Stomach smooth muscle (tissue), 2 donors: ENCODE results near the gene DSN1.
A peak's percentile ranks its signal among the peaks of the same experiment; 100 is the strongest.

Source experiments
- H3K27ac ChIP-seq: one replicate; pipeline ENCODE4 v1.7.0; 2013; ENCODE audit warnings: mild to moderate bottlenecking, low read length, inconsistent platforms
- H3K27me3 ChIP-seq, 2 donors: one replicate each; pipeline ENCODE4 v1.7.0; 2013; ENCODE audit warnings: low read length in 2 of 2; ENCODE audit not compliant: insufficient read depth in 2 of 2, control insufficient read depth in 1 of 2
- H3K36me3 ChIP-seq, 2 donors: one replicate each; pipeline ENCODE4 v1.7.0; 2013; ENCODE audit warnings: low read length in 2 of 2; ENCODE audit not compliant: control insufficient read depth in 2 of 2, insufficient read depth in 2 of 2
- H3K4me1 ChIP-seq: one replicate; pipeline ENCODE4 v1.7.0; 2013; ENCODE audit warnings: low read length; ENCODE audit not compliant: control insufficient read depth, insufficient read depth
- H3K4me3 ChIP-seq, 2 donors: one replicate each; pipeline ENCODE4 v1.7.0; 2013; ENCODE audit warnings: low read length in 2 of 2
- H3K9ac ChIP-seq, 2 donors: one replicate each; pipeline ENCODE4 v1.7.0; 2013; ENCODE audit warnings: low read length in 2 of 2, mild to moderate bottlenecking in 1 of 2
- H3K9me3 ChIP-seq, 2 donors: one replicate each; pipeline ENCODE4 v1.7.0; 2013; ENCODE audit warnings: low read length in 2 of 2; ENCODE audit not compliant: control insufficient read depth in 2 of 2
- donor health status: healthy.
- donor health status: Pancreatic carcinoma.

DSN1 gene

GRCh38 chr20:36795691-36796090 lies 22.1 kb upstream of the DSN1 start:
- Histone ChIP-seq H3K27me3 (no peaks in the 10 kb centered on the region), H3K9me3 (no peaks in the 10 kb centered on the region), H3K36me3 (peaks cover 64 to 77% of the 10 kb centered on the region in 2 donors), H3K4me3 (no peak overlapping the region), H3K4me1 (no peaks in the 10 kb centered on the region), H3K27ac (no peak overlapping the region), H3K9ac (no peak overlapping the region)

GRCh38 chr20:36794116-36794474 lies 20.5 kb upstream of the DSN1 start:
- no peaks in the 10 kb centered on the region for H3K4me1 ChIP-seq
- H3K36me3 ChIP-seq = peaks cover 55 to 65% of the 10 kb centered on the region in 2 donors
- H3K4me3 ChIP-seq = no peak overlapping the region

GRCh38 chr20:36793294-36794115 lies 19.9 kb upstream of the DSN1 start:
- no peaks in the 10 kb centered on the region for H3K27me3 ChIP-seq
- H3K4me3 ChIP-seq = no peak overlapping the region
- no peaks in the 10 kb centered on the region for H3K4me1 ChIP-seq
- peaks cover 53 to 62% of the 10 kb centered on the region in 2 donors for H3K36me3 ChIP-seq
- no peak overlapping the region for H3K9ac ChIP-seq
- H3K9me3 ChIP-seq = no peaks in the 10 kb centered on the region
- no peak overlapping the region for H3K27ac ChIP-seq

More at GRCh38 chr20:36794116-36794474, 20.5 kb upstream of the DSN1 start:
- H3K9me3 ChIP-seq = no peaks in the 10 kb centered on the region
- no peak overlapping the region for H3K9ac ChIP-seq
- no peak overlapping the region for H3K27ac ChIP-seq
- no peaks in the 10 kb centered on the region for H3K27me3 ChIP-seq

DNA sequence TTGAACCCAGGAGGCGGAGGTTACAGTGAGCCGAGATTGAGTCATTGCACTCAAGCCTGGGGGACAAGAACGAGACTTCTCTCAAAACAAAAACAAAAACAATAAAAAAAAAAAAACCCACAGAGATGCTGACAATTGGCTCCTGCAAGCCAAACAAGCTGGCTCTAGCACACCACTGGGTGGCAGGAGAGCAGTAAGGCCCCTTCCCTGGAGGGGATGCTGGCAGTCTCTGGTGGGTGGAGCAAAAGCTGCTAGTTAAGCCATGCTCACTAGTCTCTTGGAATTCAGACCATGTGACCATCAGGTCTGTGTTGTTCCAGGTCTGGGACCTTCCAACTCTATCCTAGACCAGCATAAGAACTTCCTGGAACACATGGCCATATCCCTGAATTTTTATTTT lies 18.9 kb upstream of the DSN1 start:
- Histone ChIP-seq H3K4me1 (no peaks in the 10 kb centered on the region), H3K36me3 (peaks cover 44 to 52% of the 10 kb centered on the region in 2 donors), H3K27ac (no peak overlapping the region), H3K27me3 (no peaks in the 10 kb centered on the region), H3K4me3 (no peak overlapping the region), H3K9ac (no peak overlapping the region), H3K9me3 (no peaks in the 10 kb centered on the region)

- Histone ChIP-seq H3K27ac (no peak overlapping the region), H3K9me3 (no peaks in the 10 kb centered on the region), H3K9ac (no peak overlapping the region), H3K4me1 (no peaks in the 10 kb centered on the region), H3K27me3 (no peaks in the 10 kb centered on the region), H3K36me3 (peaks cover 38 to 46% of the 10 kb centered on the region in 2 donors), H3K4me3 (no peak overlapping the region)
Measured at GRCh38 chr20:36791862-36792261, 18.3 kb upstream of the DSN1 start.

GRCh38 chr20:36786663-36787062 lies 13.1 kb upstream of the DSN1 start:
- H3K9ac ChIP-seq = no peak overlapping the region
- H3K36me3 ChIP-seq = peaks cover 33 to 40% of the 10 kb centered on the region in 2 donors
- H3K27me3 ChIP-seq = no peaks in the 10 kb centered on the region
- no peak overlapping the region for H3K4me3 ChIP-seq
- no peaks in the 10 kb centered on the region for H3K9me3 ChIP-seq
- H3K4me1 ChIP-seq = peaks cover 15% of the 10 kb centered on the region
- H3K27ac ChIP-seq = no peak overlapping the region

DNA sequence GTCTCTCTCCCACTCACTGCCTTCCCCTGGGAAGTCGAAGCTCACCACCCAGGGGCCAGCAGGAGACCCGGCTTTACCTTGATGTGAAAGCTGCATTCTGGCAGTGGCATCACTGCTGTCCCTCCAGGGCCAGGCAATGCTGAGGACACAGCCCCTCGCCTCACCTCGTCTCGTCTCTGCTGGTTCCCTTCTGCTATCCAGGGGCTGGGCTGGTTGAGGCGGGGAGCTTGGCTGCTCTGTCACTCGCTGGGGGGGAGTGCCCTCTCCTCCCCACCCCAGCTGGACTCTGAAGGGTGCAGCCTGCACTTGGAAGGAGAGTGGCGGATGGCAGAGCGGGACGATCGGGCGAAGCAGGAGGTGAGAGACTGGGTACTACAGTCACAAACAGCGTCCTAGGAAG lies 12.7 kb upstream of the DSN1 start:
- H3K27ac ChIP-seq = no peak overlapping the region
- no peaks in the 10 kb centered on the region for H3K27me3 ChIP-seq
- H3K9me3 ChIP-seq = no peaks in the 10 kb centered on the region
- no peak overlapping the region for H3K9ac ChIP-seq
- H3K4me3 ChIP-seq = no peak overlapping the region
- peaks cover 15% of the 10 kb centered on the region for H3K4me1 ChIP-seq
- peaks cover 29 to 36% of the 10 kb centered on the region in 2 donors for H3K36me3 ChIP-seq

GRCh38 chr20:36785308-36785707 lies 11.7 kb upstream of the DSN1 start:
- no peak overlapping the region for H3K9ac ChIP-seq
- H3K4me1 ChIP-seq = peaks cover 15% of the 10 kb centered on the region
- peaks cover 28 to 36% of the 10 kb centered on the region in 2 donors for H3K36me3 ChIP-seq
- H3K27me3 ChIP-seq = no peaks in the 10 kb centered on the region
- no peaks in the 10 kb centered on the region for H3K9me3 ChIP-seq
- H3K27ac ChIP-seq = no peak overlapping the region
- no peak overlapping the region for H3K4me3 ChIP-seq

DNA sequence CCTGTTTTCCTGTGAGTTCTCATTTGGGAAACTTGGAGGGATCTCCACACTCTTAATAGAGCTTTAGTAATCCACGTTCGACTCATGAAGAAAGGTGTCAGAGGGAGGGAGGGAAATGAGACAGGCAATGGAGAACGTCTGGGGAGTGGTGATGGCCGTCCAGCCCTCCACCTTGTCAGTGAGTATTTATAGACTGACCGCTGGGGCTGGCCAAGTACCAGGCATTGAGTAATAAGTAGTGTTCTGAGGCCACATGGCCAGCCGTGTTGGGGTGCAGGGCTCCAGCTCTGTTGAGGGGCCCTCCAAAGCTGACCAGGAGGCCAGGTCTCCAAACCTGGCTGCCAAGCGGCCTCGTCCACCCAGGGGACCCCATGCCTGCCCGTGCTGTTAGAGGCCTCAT lies 11.3 kb upstream of the DSN1 start:
- Histone ChIP-seq H3K27ac (peak overlapping the region; percentile 37), H3K9ac (no peak overlapping the region), H3K27me3 (no peaks in the 10 kb centered on the region), H3K4me1 (peaks cover 15% of the 10 kb centered on the region), H3K4me3 (no peak overlapping the region), H3K36me3 (peaks cover 28 to 36% of the 10 kb centered on the region in 2 donors), H3K9me3 (no peaks in the 10 kb centered on the region)

DNA sequence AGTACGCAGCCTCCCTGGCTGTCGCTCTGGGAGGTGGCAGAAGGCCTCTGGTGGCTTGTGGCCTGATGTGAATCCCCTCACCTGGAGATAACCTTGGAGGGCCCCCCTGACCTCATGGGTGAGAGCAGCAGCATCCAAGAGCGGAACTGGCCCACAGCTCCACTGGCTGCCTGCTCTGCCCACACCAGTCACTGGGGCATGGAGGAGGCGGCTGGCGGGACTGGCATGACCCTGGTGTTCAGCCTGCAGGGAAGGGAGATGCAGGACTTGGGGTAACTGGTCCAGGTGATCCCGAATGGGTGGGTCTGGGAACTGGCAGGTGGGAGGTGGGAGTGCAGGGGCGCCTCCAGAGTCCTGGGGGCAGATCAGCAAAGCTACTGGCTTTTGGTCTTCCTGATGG lies 10.6 kb upstream of the DSN1 start:
- no peak overlapping the region for H3K9ac ChIP-seq
- H3K36me3 ChIP-seq = peaks cover 28 to 37% of the 10 kb centered on the region in 2 donors
- H3K9me3 ChIP-seq = no peaks in the 10 kb centered on the region
- no peak overlapping the region for H3K27ac ChIP-seq
- H3K27me3 ChIP-seq = no peaks in the 10 kb centered on the region
- H3K4me3 ChIP-seq = no peak overlapping the region
- H3K4me1 ChIP-seq = peaks cover 15% of the 10 kb centered on the region

DNA sequence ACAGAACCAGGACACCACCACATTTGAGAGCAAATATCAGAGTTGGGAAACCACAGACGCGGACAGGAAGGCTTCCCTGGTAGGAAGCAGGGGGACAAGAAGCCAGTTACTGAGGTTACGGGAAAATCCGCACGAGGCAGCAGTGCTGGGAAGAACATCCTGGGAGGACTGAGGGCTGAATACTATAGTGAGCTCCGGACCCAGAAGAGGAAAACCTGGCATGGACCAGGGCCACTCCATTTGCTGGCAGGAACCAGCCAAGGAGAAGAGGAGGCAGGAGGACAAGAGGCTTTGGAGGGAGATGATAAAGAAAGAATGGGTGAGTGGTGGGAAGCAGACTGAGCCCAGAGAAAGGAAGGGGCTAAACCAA lies 6.1 kb upstream of the DSN1 start:
- Histone ChIP-seq H3K36me3 (peaks cover 11 to 18% of the 10 kb centered on the region in 2 donors), H3K4me3 (no peak overlapping the region), H3K9ac (no peak overlapping the region), H3K4me1 (peaks cover 15% of the 10 kb centered on the region), H3K27ac (no peak overlapping the region), H3K27me3 (no peaks in the 10 kb centered on the region), H3K9me3 (no peaks in the 10 kb centered on the region)
